ENCODE measurements around the gene RPL6.
A peak's percentile ranks its signal among the peaks of the same experiment; 100 is the strongest.

- TF ChIP-seq REST (IDR thresholded peaks at IDR 0.05; ENCODE audit: insufficient read depth in 1 of 2, low read depth in 2 of 2, low read length in 2 of 2) (0 out of 4 replicates have a peak, but pooled peaks of 1 of the 2 experiments have one; percentile 62), TAF1 (IDR thresholded peaks at IDR 0.05; ENCODE audit: borderline replicate concordance, insufficient read depth, low read length) (peak; percentile 95), POLR2AphosphoS5 (IDR thresholded peaks at IDR 0.05; ENCODE audit: low read depth, low read length) (peak; percentile 93), SIN3A (IDR thresholded peaks at IDR 0.05; ENCODE audit: borderline replicate concordance, insufficient read depth, low read length) (peak; percentile 95; the same call in 1 of the 2 replicates), FOXP2 (optimal IDR thresholded peaks at IDR 0.05; ENCODE audit: borderline replicate concordance, extremely low read depth, extremely low read length, insufficient read depth) (peak; percentile 80)
These were observed 9.3 kb upstream of the RPL6 start, which contains the start of gene PTPN11 for GRCh38 chr12:112418608-112419296.

All from PFSK-1 (cell line).